ENCODE measurements around the gene TPI1. TPM values are rescaled to one million over a fixed set of nuclear protein-coding genes. Genes with fewer than 3 reads are reported as not detected.
"Not testable (repeated sequence)": the region's sequence is repeated elsewhere in the genome, so short reads cannot be mapped to it uniquely, and the experiment has no call there.

TPI1 gene
- total and polyA plus RNA-seq, 9 donors: 707 to 1,287 (median 972) TPM

DNA sequence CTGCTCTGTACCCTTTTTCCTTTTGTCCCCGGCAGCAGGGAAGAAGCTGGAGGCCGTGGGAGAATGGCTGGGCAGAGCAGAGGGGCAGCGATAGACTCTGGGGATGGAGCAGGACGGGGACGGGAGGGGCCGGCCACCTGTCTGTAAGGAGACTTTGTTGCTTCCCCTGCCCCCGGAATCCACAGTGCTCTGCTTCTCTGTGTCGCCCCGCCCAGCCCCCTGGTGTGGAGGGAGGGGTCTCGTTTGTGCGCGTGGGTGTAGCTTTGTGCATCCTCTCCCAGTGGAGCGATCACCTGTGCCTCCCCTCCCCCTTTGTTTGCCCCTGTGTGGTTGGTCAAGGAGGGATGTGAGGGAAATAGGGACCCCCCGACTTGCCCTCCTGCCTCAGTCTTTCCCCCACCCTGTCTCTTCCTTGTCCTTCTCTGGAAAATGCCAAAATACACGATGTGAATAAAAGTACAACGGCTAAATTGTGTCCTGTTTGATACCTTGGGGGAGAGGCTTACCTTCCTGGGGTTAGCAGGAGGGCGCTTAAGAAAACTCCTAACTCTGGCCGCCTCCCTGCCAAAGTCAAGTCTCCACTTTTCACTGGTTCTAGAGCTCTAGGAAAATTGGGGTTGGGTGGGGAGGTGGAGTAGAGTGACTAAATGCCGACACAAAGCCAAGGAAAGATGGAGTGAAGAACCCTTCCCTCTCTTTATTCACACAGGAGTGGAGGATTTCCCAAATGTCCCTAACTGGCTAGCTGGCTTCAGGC is 990 bp upstream of the TPI1 start:
- WGBS (ENCODE audit: insufficient coverage): 88% methylated on average over 4 of the region's 19 CpGs
- peak; percentile 39 for DNase-seq
- Histone ChIP-seq H3K36me3 (ENCODE audit: control insufficient read depth, insufficient read depth, low read length) (peaks cover 75% of the 10 kb centered on the region), H3K4me3 (ENCODE audit: low read length) (peak overlapping the region; percentile 85), H3K4me1 (ENCODE audit: control insufficient read depth, insufficient read depth, low read length) (peaks cover 36% of the 10 kb centered on the region), H3K27me3 (ENCODE audit: control insufficient read depth, insufficient read depth, low read length) (no peaks in the 10 kb centered on the region), H3K9me3 (replicated peaks; ENCODE audit: control insufficient read depth, low read depth, low read length) (no peaks in the 10 kb centered on the region), H3K27ac (ENCODE audit: low read length) (peak overlapping the region; percentile 84)

DNA sequence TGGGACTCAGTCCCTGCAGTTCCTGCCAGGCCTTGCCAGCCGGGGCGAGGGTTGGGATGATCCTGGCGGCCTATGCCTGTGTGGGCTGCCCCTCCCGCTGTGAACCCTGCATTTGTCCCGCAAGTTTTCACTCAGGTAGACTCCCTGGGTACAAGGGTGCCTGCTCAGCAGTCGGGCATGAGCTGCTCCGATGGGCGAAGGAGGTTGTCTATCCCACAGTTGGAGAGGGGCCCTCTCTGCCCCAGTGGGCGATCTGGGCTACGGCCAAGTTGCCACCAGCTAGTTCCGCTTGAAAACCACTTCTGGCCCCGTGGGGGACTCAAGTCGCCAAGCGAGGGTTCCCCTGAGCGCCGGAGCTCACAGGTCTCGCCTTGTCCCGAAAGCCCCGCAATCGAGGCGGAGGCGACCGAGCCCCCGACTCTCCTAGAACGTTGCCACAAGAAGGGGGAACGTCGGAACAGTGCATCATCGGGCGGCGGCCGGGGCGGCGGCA is 365 bp upstream of the TPI1 start:
- WGBS (ENCODE audit: insufficient coverage): 3% methylated on average over 33 of the region's 33 CpGs
- Histone ChIP-seq H3K36me3 (ENCODE audit: control insufficient read depth, insufficient read depth, low read length) (peaks cover 73% of the 10 kb centered on the region), H3K27me3 (ENCODE audit: control insufficient read depth, insufficient read depth, low read length) (no peaks in the 10 kb centered on the region), H3K9me3 (replicated peaks; ENCODE audit: control insufficient read depth, low read depth, low read length) (no peaks in the 10 kb centered on the region), H3K4me3 (ENCODE audit: low read length) (peak overlapping the region; percentile 85), H3K4me1 (ENCODE audit: control insufficient read depth, insufficient read depth, low read length) (peaks cover 42% of the 10 kb centered on the region), H3K27ac (ENCODE audit: low read length) (peak overlapping the region; percentile 84)
- no peak for DNase-seq

DNA sequence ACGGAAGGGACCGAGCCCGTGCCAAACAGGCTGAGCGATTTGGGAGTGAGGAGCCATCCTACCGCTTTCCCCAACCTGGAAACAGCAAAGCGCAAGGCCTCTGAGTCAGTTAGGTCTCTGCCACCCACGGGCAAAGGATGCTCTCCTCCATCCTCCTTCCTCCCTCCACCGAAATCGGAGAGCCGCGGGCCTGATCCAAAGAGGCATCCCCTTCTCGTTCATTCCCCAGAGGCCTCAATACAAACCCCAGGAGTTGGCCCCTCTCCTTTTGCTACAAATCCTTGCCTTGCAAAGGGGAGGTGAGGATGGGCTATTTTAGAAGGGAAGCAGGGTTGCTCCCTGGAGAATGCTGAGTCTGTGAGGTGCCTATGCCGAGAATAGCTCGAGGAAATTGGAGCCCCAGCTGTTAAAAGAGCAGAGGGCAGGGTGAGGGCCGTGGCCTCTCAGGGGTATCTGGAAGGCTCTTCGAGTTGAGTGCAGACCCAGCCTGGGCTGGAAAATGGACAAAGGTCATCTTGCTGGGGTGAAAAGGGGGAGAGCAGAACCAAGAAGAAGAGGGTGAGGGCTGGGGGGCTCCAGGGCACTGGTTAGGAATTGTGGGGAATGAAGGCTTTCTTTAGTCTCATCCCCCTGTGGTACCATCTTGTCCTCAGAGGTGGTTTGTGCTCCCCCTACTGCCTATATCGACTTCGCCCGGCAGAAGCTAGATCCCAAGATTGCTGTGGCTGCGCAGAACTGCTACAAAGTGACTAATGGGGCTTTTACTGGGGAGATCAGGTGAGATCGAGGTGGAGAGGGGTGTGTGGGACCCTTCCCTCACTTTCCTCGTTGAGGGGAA is 1.1 kb downstream of the TPI1 start:
- peak; percentile 70 for DNase-seq
- no peaks in the 10 kb centered on the region for H3K27me3 ChIP-seq (ENCODE audit: control insufficient read depth, insufficient read depth, low read length)
- H3K4me1 ChIP-seq (ENCODE audit: control insufficient read depth, insufficient read depth, low read length): peaks cover 50% of the 10 kb centered on the region
- peak overlapping the region; percentile 85 for H3K4me3 ChIP-seq (ENCODE audit: low read length)
- peaks cover 61% of the 10 kb centered on the region for H3K36me3 ChIP-seq (ENCODE audit: control insufficient read depth, insufficient read depth, low read length)
- 0% methylated on average over 7 of the region's 22 CpGs for WGBS (ENCODE audit: insufficient coverage)
- H3K9me3 ChIP-seq (replicated peaks; ENCODE audit: control insufficient read depth, low read depth, low read length): no peaks in the 10 kb centered on the region
- peak overlapping the region; percentile 93 for H3K27ac ChIP-seq (ENCODE audit: low read length)

DNA sequence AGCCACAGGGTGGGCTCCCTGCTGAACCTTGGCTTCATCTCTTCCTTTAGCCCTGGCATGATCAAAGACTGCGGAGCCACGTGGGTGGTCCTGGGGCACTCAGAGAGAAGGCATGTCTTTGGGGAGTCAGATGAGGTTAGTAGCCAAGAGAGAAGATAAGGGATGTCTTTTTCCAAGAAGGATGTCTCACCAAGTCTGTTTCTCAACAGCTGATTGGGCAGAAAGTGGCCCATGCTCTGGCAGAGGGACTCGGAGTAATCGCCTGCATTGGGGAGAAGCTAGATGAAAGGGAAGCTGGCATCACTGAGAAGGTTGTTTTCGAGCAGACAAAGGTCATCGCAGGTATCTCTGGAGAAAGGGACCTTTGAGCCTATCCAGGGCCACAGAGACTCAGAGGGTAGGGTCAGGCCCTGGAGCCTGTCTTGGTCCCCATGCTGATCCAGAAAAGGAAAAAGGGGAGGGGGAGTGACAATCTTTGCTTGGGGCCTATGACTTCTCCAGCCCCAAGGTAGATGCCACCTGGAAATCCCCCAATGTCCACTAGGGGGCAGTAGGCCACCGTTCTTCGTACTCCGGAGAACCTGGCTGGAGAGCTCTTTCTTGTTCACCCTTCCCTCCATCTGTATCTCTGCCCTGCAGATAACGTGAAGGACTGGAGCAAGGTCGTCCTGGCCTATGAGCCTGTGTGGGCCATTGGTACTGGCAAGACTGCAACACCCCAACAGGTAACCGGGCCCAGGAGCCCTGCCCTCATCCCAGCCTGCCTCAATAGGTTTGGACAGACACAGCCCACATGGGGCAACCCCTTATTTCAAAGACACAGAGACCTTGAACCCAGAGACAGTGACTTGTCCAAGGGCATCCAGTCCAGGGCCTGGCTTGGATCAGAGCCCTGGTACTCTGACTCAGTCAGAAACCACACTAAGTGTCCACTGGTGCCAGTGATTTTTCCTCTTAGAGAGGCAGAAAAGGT is 2.0 kb downstream of the TPI1 start:
- Histone ChIP-seq H3K4me1 (ENCODE audit: control insufficient read depth, insufficient read depth, low read length) (peaks cover 57% of the 10 kb centered on the region), H3K4me3 (ENCODE audit: low read length) (peak overlapping the region; percentile 85), H3K9me3 (replicated peaks; ENCODE audit: control insufficient read depth, low read depth, low read length) (no peaks in the 10 kb centered on the region), H3K36me3 (ENCODE audit: control insufficient read depth, insufficient read depth, low read length) (peaks cover 52% of the 10 kb centered on the region), H3K27me3 (ENCODE audit: control insufficient read depth, insufficient read depth, low read length) (no peaks in the 10 kb centered on the region), H3K27ac (ENCODE audit: low read length) (peak overlapping the region; percentile 93)
- WGBS (ENCODE audit: insufficient coverage): 30% methylated on average over 12 of the region's 12 CpGs
- peak; percentile 88 for DNase-seq

DNA sequence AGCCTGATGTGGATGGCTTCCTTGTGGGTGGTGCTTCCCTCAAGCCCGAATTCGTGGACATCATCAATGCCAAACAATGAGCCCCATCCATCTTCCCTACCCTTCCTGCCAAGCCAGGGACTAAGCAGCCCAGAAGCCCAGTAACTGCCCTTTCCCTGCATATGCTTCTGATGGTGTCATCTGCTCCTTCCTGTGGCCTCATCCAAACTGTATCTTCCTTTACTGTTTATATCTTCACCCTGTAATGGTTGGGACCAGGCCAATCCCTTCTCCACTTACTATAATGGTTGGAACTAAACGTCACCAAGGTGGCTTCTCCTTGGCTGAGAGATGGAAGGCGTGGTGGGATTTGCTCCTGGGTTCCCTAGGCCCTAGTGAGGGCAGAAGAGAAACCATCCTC is 3.0 kb downstream of the TPI1 start:
- not testable (repeated sequence) for H3K27me3 ChIP-seq (ENCODE audit: control insufficient read depth, insufficient read depth, low read length); H3K9me3 ChIP-seq (replicated peaks; ENCODE audit: control insufficient read depth, low read depth, low read length); H3K4me3 ChIP-seq (ENCODE audit: low read length); H3K27ac ChIP-seq (ENCODE audit: low read length); DNase-seq
- peaks cover 44% of the 10 kb centered on the region for H3K36me3 ChIP-seq (ENCODE audit: control insufficient read depth, insufficient read depth, low read length)
- WGBS (ENCODE audit: insufficient coverage): 50% methylated on average over 2 of the region's 4 CpGs
- peaks cover 57% of the 10 kb centered on the region for H3K4me1 ChIP-seq (ENCODE audit: control insufficient read depth, insufficient read depth, low read length)

DNA sequence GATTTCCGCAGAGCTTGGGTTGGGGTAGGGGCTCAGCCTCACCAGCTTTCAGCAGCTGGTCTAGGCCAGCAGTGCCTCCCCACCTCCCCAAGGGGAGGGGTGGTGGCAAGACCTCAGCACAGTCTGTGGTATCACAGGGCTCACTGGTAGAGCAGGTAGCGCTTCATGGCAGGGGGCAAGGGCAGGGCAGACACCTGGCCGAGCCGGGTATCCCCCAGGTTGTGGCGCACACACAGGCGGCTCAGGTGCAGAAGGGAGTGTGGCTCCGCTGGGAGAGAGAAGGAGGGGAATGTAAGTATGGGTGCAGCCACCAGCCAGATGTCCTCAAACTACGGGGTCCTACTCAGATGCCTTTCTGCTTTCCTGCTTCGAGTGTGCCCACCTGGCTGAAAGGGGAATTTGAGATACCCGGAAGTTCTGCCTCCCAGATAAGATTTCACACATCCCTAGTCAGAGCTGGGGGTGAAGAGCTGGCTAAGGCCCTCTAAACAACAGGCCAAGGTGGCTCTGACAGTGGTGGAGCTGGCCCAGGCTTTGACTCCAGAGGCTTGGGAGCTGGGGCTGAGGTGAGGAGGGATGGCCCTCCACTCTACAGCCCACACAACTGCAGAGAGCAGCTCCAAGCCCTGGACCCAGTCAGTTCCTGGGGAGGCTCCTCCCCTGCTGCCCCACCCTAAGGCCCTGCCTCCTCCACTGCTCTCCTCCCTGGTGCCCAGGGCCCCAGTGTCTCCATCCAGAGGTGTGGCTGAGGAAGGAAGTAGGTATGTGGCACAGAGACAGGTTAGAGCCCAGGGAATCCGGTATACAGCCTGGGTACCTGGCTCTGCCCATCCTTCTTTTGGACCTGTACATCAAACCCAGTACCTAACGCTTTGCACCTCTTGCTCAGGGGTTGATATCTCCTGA is 4.0 kb downstream of the TPI1 start:
- 83% methylated on average over 9 of the region's 12 CpGs for WGBS (ENCODE audit: insufficient coverage)
- Histone ChIP-seq H3K4me3 (ENCODE audit: low read length) (no peak overlapping the region), H3K27me3 (ENCODE audit: control insufficient read depth, insufficient read depth, low read length) (no peaks in the 10 kb centered on the region), H3K9me3 (replicated peaks; ENCODE audit: control insufficient read depth, low read depth, low read length) (no peaks in the 10 kb centered on the region), H3K27ac (ENCODE audit: low read length) (no peak overlapping the region), H3K4me1 (ENCODE audit: control insufficient read depth, insufficient read depth, low read length) (peaks cover 54% of the 10 kb centered on the region), H3K36me3 (ENCODE audit: control insufficient read depth, insufficient read depth, low read length) (peaks cover 38% of the 10 kb centered on the region)
- no peak for DNase-seq

DNA sequence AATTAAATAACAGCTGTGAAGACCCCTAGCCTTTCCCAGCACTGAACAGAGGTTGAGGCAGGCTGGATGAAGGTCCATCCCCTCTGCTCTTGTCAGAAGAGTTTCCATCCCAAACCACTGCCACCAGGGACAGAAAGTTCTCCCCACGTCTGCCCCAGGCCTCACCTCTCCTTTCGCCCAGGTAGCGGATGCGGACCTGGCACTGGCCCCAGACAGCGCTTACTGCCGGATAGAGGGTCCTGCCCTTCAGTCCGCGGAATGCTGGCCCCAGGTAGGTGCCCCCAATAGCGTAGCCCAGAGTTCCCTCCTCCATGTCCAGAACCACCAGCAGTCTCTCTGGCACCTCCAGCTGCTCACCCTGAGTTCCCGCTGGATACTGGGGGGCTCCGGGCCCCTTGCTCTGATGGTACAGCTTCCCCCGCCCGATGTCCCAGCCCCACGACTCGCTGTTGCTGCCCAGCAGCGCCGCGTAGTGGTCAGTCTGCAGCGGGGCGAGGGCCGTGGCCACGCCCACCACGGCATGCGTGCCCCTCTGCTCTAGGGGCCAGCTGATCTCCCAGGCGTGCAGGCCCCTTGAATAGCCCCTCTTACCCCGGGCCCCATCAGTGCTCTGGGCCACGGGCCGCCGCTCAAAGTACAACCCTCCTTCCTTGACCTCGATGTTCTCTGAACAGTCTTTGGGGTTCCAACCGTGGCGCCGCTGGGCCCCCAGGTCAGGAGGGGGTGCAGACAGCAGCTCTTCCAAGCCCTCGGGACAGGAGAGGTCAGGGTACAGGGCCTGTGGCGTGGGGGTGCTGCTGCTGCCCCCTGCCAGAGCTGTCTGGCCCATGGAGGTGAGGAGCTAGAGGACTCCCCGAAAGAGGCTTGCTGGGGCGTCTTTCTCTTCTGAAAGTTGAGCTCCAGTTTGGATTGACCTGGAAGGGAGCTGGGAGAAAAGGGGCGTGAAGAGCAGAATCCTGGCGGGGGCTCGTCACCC is 5.0 kb downstream of the TPI1 start:
- peak overlapping the region; percentile 84 for H3K4me3 ChIP-seq (ENCODE audit: low read length)
- 2% methylated on average over 34 of the region's 40 CpGs for WGBS (ENCODE audit: insufficient coverage)
- no peaks in the 10 kb centered on the region for H3K9me3 ChIP-seq (replicated peaks; ENCODE audit: control insufficient read depth, low read depth, low read length)
- peak; percentile 90 for DNase-seq
- no peaks in the 10 kb centered on the region for H3K27me3 ChIP-seq (ENCODE audit: control insufficient read depth, insufficient read depth, low read length)
- peaks cover 45% of the 10 kb centered on the region for H3K4me1 ChIP-seq (ENCODE audit: control insufficient read depth, insufficient read depth, low read length)
- peak overlapping the region; percentile 88 for H3K27ac ChIP-seq (ENCODE audit: low read length)
- H3K36me3 ChIP-seq (ENCODE audit: control insufficient read depth, insufficient read depth, low read length): peaks cover 35% of the 10 kb centered on the region

Data from muscle of leg (tissue), 11 donors.